Fibroblast of pulmonary artery (primary cell): ENCODE data around the gene GTF3C1.

Source experiments
- DNase-seq: peaks from one replicate; pipeline ENCODE4 v3.0.0-alpha.2; 2010; ENCODE audit warnings: low read depth
- H3K4me3 ChIP-seq: replicated peaks from 2 replicates; pipeline ENCODE4 v1.5.1; 2011; ENCODE audit warnings: low read depth, mild to moderate bottlenecking, control low read depth, low read length, moderate library complexity
- CTCF ChIP-seq: IDR thresholded peaks from 2 replicates; pipeline ENCODE4 v1.5.1; 2011; ENCODE audit warnings: mild to moderate bottlenecking, control low read depth, low read length, inconsistent platforms; ENCODE audit errors: missing control alignments

Gene GTF3C1

GRCh38 chr16:27424772-27425498 lies 124.8 kb downstream of the GTF3C1 start:
- DNase-seq = no peak
- no peak for TF ChIP-seq CTCF

GRCh38 chr16:27421961-27422740 lies 127.6 kb downstream of the GTF3C1 start:
- no peak for TF ChIP-seq CTCF
- no peak for DNase-seq
- H3K4me3 ChIP-seq = no peak overlapping the region

More at GRCh38 chr16:27424772-27425498, 124.8 kb downstream of the GTF3C1 start:
- H3K4me3 ChIP-seq = no peak overlapping the region

- no peak overlapping the region for H3K4me3 ChIP-seq
- no peak for DNase-seq
- no peak for TF ChIP-seq CTCF
These were observed 132.6 kb downstream of the GTF3C1 start for GRCh38 chr16:27417047-27417671.

- no peak for DNase-seq
- no peak overlapping the region for H3K4me3 ChIP-seq
- TF ChIP-seq CTCF = no peak
These were observed 134.8 kb downstream of the GTF3C1 start for GRCh38 chr16:27414788-27415431.

GRCh38 chr16:27413956-27414355 lies 135.8 kb downstream of the GTF3C1 start:
- no peak for DNase-seq
- TF ChIP-seq CTCF = no peak
- H3K4me3 ChIP-seq = no peak overlapping the region

GRCh38 chr16:27410761-27411160 lies 139.0 kb downstream of the GTF3C1 start:
- TF ChIP-seq CTCF = no peak
- no peak for DNase-seq
- H3K4me3 ChIP-seq = no peak overlapping the region
